HG02588 (cell line): ENCODE measurements around the gene FANCD2.
"Not testable (repeated sequence)": the region's sequence is repeated elsewhere in the genome, so short reads cannot be mapped to it uniquely, and the experiment has no call there.

Experiments
- ATAC-seq: cut with Tn5 transposase; IDR thresholded peaks from one replicate; pipeline ENCODE4 v1.9.1; 2021; ENCODE audit warnings: mild to moderate bottlenecking, moderate library complexity; ENCODE audit not compliant: unreplicated experiment

FANCD2 gene

DNA sequence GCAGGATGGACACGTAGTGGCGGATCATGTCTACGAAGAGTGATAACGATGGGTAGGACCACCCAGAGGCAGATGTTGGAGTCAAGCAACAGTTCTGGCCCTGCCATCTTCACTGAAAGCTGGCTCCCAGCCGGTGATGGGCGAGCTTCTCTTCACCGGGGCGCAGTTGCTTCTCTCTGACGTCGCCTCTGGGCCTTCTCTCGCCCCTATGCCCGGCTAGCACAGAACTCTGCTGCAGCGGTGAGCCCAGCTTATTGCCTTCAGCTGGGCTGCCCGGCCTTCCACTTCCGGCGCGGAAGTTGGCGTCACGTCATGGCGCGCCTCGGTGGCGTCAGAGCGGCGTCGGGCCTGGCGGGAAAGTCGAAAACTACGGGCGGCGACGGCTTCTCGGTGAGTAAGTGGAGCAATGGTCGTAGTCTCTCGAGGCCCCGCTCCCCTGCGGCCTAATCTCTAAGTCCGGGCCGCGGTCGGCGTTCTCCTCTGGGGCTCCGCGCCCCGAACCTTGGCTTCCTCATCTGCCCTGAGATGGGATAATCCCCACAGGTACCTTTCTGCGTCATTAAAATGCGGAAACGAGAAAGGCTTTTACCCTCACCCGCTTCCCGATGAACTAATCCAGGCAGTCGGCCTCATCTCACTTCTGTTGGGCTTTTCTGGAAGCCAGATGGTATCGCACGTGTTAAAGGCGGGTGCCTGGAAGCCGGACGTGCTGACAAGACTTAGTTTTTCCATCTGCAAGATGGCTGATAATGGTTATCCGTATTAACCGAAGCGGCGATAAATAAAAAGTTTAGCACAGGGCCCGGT, at the start of gene FANCD2:
FANCD2 (plus strand) TSS at position 354 of the 807 bp plus-strand sequence. CDS start 2,221 bp downstream, outside the sequence.
- ATAC-seq, result peak; percentile 89

DNA sequence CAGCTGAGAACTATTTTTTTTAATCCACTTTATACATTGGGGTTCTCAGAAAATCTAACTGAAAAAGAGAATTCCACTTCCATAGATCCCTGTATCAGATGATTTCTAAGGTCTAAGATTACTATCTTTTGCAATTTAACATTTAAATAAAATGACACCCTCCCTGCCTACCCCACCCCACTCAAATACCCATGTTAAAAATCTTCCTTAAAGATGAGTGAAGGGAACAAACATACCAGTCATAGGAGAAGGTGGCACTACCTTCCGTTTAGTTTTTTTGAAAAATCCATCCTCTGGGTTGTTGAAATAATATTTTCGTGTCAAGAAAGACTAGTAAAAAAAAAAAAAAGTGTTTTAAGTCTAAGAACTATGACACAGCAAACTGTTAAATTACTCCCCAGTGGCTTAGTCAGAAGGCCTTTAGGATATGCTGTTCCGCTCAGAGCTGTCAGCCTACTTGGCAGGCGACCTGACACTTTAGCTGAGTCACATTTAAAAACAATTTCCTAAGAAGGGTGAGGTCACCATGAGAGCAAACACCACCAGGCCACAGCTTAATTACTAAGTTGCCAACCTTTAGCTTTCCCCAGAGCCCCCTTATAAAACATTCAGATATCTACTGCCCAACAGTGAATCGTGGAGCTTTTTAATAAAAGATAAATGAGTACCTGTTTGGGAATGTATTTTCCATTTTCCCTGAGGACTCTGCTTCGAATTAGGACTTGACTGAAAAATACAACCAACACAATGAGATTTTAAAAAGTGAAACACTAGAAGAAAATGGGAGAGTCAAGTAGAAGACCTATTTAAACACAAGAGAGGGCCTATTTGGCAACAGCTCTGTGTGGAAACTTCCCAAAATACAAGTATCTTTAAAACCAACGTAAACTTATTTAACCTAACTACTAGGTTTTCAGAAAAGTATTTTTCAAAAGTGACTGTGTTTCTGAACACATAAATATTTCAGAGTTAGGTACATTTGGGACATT, 49.2 kb upstream of the FANCD2 start:
- no peak for ATAC-seq

GRCh38 chr3:9978710-9979305, 47.4 kb upstream of the FANCD2 start:
- ATAC-seq, result no peak

GRCh38 chr3:9980251-9980650, 46.0 kb upstream of the FANCD2 start:
- ATAC-seq, result no peak

GRCh38 chr3:9986230-9986725, 40.0 kb upstream of the FANCD2 start:
- peak; percentile 21 for ATAC-seq

GRCh38 chr3:9994086-9994844, 32.0 kb upstream of the FANCD2 start:
- no peak for ATAC-seq

DNA sequence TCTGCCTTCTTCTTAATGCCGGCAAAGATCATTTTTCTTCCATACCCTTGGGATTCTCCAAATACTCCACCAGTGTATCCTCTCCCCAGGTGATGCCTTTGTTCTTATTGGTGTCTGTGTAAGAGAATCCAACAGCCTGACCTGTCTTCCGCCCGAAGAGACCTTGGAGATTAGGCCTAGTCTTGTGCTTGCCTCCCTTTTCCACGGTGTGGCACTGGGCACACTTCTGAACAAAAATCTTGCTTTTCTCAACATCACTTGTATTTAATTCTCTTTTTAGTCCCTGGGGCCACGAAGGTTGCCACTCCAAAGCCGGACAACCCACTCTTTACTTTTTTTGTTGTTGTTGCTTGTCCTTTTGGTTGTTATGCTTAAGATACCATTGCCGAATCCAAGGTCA, 25.6 kb upstream of the FANCD2 start:
- no peak for ATAC-seq

GRCh38 chr3:10002951-10003350, 23.3 kb upstream of the FANCD2 start:
- no peak for ATAC-seq

DNA sequence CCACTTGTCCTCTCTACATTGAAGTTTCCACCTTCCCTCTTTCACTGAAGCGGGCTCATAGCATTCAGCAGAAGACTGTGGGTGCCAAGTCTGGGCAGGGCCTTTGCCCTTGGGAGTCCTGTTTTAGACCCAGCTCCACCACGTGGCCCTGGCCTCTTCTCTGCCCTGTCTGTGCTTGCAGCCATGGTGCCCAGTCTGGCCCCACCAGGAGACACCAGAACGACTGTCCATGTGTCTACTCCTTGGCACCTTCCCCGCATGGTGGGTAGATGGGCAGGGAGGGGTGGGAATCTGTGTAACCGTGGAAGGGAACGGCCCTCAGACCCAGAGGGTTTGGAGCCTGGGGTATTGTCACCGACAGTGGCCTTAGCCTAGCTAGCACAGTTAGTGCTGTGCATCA, 21.7 kb upstream of the FANCD2 start:
- ATAC-seq, result no peak

- ATAC-seq, result no peak
These were observed 21.2 kb upstream of the FANCD2 start for GRCh38 chr3:10004960-10005564.

DNA sequence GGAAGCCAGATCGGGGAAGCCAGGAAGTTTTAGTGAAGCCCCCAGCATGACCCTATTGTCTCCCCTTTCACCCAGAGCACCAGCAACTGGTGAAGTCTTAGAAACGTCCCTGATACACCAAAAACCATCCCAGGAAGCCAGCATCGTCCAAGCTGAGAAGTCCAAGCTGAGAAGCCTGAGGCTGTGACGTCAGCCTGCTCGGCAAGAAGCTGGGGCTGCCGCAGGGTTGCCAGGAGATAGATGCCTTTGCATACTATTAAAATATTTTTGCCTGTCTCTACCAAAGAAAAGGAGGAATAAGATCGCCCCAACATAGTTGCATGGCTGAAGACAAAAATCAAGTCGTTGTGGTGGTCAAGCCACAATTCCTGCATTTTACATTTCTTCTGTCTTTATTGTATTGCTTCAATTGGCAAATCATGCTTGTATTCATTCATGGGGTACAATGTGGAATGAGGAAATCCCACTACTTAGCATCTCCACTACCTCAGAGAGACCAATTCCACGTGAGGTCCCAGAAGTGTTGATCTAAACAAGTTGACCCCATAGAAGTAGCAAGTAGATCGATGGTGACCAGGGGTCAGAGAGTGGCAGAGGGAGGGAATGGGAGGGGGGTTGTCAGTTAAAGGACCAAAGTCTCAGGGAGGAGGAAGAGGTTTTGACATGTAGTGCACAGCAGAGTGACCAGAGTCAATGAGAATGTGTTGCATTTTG, 20.0 kb upstream of the FANCD2 start:
- ATAC-seq, result no peak

DNA sequence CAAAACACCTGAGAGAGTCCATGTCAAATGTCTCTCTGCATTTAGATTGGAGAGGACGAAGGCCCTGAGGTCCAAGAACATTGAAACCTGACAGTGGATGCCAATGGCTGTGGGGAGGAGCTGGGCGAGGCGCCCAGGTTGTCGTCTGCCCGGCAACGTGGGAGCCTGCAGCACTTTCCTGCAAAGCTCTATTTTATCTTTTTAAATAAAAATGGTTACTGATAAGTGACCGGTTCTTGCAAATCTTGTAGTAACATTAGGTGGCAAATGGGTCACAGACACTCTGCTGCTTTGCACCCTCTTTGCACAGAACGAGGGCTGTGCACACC, 19.5 kb upstream of the FANCD2 start:
- ATAC-seq, result no peak

- no peak for ATAC-seq
These were observed 19.0 kb upstream of the FANCD2 start for GRCh38 chr3:10007126-10007782.

- ATAC-seq, result not testable (repeated sequence)
These were observed 18.0 kb upstream of the FANCD2 start for GRCh38 chr3:10008216-10008587.

GRCh38 chr3:10008588-10009344, 17.5 kb upstream of the FANCD2 start:
- peak; percentile 47 for ATAC-seq

GRCh38 chr3:10010421-10010877, 15.8 kb upstream of the FANCD2 start:
- ATAC-seq, result no peak

GRCh38 chr3:10010878-10011465, 15.3 kb upstream of the FANCD2 start:
- ATAC-seq, result peak; percentile 94

DNA sequence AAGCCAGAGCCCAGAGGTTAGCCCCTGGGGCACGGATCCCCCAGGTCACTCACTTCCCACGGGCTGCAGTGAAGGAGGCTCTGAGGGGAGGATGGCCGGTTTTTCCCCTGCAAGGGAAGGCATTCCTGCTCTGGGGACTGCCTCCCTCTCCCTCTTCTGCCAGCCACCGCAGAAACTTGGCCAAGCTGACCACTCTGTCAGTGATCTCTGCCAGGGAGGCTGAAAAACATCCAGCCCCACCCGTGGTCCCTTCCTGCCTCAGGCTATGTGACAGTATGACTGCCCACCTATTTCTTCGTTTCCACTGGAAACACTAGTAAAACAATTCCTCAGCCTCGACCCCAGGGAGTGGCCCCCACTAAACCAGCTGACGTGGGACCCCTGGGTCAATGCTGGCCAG, 14.6 kb upstream of the FANCD2 start:
- ATAC-seq, result no peak
